ENCODE data around the gene RNF123. TPM values are rescaled to one million over a fixed set of nuclear protein-coding genes. Genes with fewer than 3 reads are reported as not detected.

The RNF123 gene
- total RNA-seq, 1 donor from 2014 or later: 25.8 TPM

DNA sequence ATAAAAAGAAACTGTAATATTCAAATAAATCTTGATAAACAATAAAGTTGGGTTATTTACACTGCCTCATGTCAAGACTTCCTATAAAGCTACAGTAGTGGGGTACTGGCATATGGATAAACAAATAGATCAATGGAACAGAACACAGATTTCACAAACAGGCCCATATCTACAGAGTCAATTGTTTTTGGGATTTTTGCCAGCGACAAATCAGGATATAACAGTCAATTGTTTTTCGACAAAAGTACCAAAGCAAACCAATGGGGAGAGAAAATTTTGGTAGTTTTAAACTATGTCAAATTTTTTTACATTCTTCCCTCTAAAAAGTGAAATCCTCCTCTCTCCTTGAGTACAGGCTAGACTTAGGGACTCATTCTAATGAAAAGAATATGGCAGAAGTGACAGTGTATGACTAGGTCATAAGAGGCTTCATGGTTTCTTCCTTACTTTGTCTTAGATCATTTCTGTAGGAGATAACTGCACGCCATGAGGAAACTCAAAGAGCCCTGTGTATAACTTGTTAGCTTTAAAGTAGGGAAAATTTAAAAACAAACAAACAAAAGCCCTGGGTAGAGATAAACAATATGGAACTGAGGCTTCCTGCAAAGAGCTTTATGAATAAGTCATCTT is 80.0 kb downstream of the RNF123 start:
- DNase-seq (ENCODE audit: extremely low spot score in 2 of 2): no peak
- H3K9me3 ChIP-seq: no peaks in the 10 kb centered on the region

GRCh38 chr3:49769926-49770325 is 80.6 kb downstream of the RNF123 start:
- Histone ChIP-seq H3K27ac (no peak overlapping the region), H3K4me1 (peaks cover 18% of the 10 kb centered on the region), H3K4me3 (no peak overlapping the region), H3K36me3 (no peaks in the 10 kb centered on the region), H3K9me3 (no peaks in the 10 kb centered on the region), H3K27me3 (no peaks in the 10 kb centered on the region)
- DNase-seq (ENCODE audit: extremely low spot score in 2 of 2): no peak
- no peak for TF ChIP-seq POLR2AphosphoS5 (IDR thresholded peaks at IDR 0.05; ENCODE audit: insufficient read depth in 1 of 2, low read depth in 1 of 2)
- no peak for TF ChIP-seq POLR2A (IDR thresholded peaks at IDR 0.05)
- TF ChIP-seq, protein P1, sequence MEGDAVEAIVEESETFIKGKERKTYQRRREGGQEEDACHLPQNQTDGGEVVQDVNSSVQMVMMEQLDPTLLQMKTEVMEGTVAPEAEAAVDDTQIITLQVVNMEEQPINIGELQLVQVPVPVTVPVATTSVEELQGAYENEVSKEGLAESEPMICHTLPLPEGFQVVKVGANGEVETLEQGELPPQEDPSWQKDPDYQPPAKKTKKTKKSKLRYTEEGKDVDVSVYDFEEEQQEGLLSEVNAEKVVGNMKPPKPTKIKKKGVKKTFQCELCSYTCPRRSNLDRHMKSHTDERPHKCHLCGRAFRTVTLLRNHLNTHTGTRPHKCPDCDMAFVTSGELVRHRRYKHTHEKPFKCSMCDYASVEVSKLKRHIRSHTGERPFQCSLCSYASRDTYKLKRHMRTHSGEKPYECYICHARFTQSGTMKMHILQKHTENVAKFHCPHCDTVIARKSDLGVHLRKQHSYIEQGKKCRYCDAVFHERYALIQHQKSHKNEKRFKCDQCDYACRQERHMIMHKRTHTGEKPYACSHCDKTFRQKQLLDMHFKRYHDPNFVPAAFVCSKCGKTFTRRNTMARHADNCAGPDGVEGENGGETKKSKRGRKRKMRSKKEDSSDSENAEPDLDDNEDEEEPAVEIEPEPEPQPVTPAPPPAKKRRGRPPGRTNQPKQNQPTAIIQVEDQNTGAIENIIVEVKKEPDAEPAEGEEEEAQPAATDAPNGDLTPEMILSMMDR (IDR thresholded peaks at IDR 0.05): no peak
- intact Hi-C loops (cut with DNase I): no loop called here

More for the DNA sequence above, 80.0 kb downstream of the RNF123 start:
- Histone ChIP-seq H3K36me3 (no peaks in the 10 kb centered on the region), H3K4me1 (peaks cover 17% of the 10 kb centered on the region), H3K27ac (no peak overlapping the region), H3K4me3 (no peak overlapping the region), H3K27me3 (no peaks in the 10 kb centered on the region)
- intact Hi-C loops (cut with DNase I): no loop called here
- TF ChIP-seq, protein P1 (IDR thresholded peaks at IDR 0.05): no peak
- TF ChIP-seq POLR2A (IDR thresholded peaks at IDR 0.05): no peak
- no peak for TF ChIP-seq POLR2AphosphoS5 (IDR thresholded peaks at IDR 0.05; ENCODE audit: insufficient read depth in 1 of 2, low read depth in 1 of 2)

Small RNA genes lying within 50 kb of the gene (small RNA-seq; reads per million reads assigned to genes)
- gene AMIGO3: not detected
- gene COX6CP14: not detected

Other genes starting within 250 kb of the RNF123 start
- gene DAG1, start 219.3 kb upstream of the RNF123 start, total RNA-seq: 46.7 TPM
- gene BSN, start 135.1 kb upstream of the RNF123 start, total RNA-seq: 0.74 TPM
- 53.3 TPM for gene APEH, start 15.2 kb upstream of the RNF123 start, total RNA-seq
- 10.8 TPM for gene MST1, start 83 bp upstream of the RNF123 start, total RNA-seq
- gene AMIGO3, start 30.1 kb downstream of the RNF123 start, total RNA-seq: not detected
- gene GMPPB, start 34.4 kb downstream of the RNF123 start, total RNA-seq: 19.9 TPM
- gene IP6K1, start 97.0 kb downstream of the RNF123 start, total RNA-seq: 46.2 TPM
- not detected for gene CDHR4, start 110.3 kb downstream of the RNF123 start, total RNA-seq
- gene INKA1, start 113.7 kb downstream of the RNF123 start, total RNA-seq: 12.5 TPM
- gene UBA7, start 124.4 kb downstream of the RNF123 start, total RNA-seq: 68.3 TPM
- gene TRAIP, start 167.0 kb downstream of the RNF123 start, total RNA-seq: 17.4 TPM
- not detected for gene CAMKV, start 180.3 kb downstream of the RNF123 start, total RNA-seq
- 38.1 TPM for gene MST1R, start 214.3 kb downstream of the RNF123 start, total RNA-seq
- gene MON1A, start 240.3 kb downstream of the RNF123 start, total RNA-seq: 10.6 TPM

All from vagina (tissue), 2 donors.